ENCODE results near the gene NUP188. TPM values are rescaled to one million over a fixed set of nuclear protein-coding genes. Genes with fewer than 3 reads are reported as not detected.

NUP188 gene
- total and polyA plus RNA-seq, 2 donors (not counting 1 experiment from before 2014, with no cell fraction given): 42.8 to 83.6 TPM

DNA sequence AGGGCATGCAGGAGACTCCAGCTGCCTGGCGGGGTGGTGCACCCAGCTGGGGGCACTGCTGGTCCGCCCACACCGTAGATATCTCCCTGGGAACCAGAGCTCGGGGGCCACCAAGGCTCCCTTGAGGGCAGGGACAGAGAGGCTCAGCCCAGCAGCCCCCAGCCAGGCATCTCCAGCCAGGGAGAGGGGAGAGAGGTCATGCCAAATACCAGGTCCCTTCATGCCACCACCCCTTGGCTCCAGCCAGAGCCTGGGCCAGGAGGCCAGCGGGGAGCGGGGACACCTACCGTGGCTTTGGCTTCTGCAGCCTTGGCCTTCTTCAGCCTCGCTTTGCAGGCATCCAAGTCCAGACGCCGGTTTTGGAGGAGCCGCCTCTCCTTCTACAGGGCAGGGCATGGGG lies 66.6 kb downstream of the NUP188 start:
- Histone ChIP-seq H3K79me2 (ENCODE audit: control insufficient read depth, insufficient read depth, low read length) (peaks cover 7% of the 10 kb centered on the region), H3K27ac (ENCODE audit: low read length in 2 of 2) (no peak overlapping the region), H3K4me1 (ENCODE audit: control insufficient read depth in 2 of 2, insufficient read depth in 2 of 2, low read length in 2 of 2) (no peaks in the 10 kb centered on the region), H4K20me1 (ENCODE audit: control insufficient read depth, insufficient read depth, low read length, poor library complexity, severe bottlenecking) (no peaks in the 10 kb centered on the region), H3K4me2 (replicated peaks; ENCODE audit: low read depth, low read length, poor library complexity, severe bottlenecking) (no peak overlapping the region), H3K4me3 (ENCODE audit: control extremely low read depth in 1 of 5, extremely low read depth in 1 of 5, insufficient read depth in 1 of 5, low read depth in 2 of 5, low read length in 4 of 5) (no peak overlapping the region), H3K9me3 (ENCODE audit: control extremely low read depth in 1 of 3, control insufficient read depth in 2 of 3, insufficient read depth in 1 of 3, low read length in 2 of 3) (no peaks in the 10 kb centered on the region), H2AFZ (ENCODE audit: insufficient read depth, low read depth, low read length, poor library complexity, severe bottlenecking) (no peak overlapping the region), H3K9ac (ENCODE audit: low read length) (no peak overlapping the region), H3K36me3 (replicated peaks in 1 of 2; ENCODE audit: control extremely low read depth in 1 of 2, control insufficient read depth in 1 of 2, extremely low read depth in 1 of 2, insufficient read depth in 2 of 2, low read length in 1 of 2) (peaks cover 0 to 48% of the 10 kb centered on the region in 2 experiments), H3K27me3 (replicated peaks in 1 of 4; ENCODE audit: control extremely low read depth in 1 of 4, control insufficient read depth in 3 of 4, insufficient read depth in 4 of 4, low read length in 3 of 4) (no peaks in the 10 kb centered on the region)
- ChIA-PET CTCF (no interaction called here), POLR2A (no interaction called here)
- intact Hi-C loops (cut with micrococcal nuclease): no loop called here
- Mint-ChIP-seq H3K4me3 (no peak overlapping the region), H3K4me1 (no peaks in the 10 kb centered on the region), H3K27me3 (no peaks in the 10 kb centered on the region), H3K27ac (no peak overlapping the region), H3K9me3 (ENCODE audit: insufficient read depth) (no peaks in the 10 kb centered on the region)
- DNase-seq (no peak), ATAC-seq (ENCODE audit: low read depth) (no peak)
- TF ChIP-seq, protein P1, sequence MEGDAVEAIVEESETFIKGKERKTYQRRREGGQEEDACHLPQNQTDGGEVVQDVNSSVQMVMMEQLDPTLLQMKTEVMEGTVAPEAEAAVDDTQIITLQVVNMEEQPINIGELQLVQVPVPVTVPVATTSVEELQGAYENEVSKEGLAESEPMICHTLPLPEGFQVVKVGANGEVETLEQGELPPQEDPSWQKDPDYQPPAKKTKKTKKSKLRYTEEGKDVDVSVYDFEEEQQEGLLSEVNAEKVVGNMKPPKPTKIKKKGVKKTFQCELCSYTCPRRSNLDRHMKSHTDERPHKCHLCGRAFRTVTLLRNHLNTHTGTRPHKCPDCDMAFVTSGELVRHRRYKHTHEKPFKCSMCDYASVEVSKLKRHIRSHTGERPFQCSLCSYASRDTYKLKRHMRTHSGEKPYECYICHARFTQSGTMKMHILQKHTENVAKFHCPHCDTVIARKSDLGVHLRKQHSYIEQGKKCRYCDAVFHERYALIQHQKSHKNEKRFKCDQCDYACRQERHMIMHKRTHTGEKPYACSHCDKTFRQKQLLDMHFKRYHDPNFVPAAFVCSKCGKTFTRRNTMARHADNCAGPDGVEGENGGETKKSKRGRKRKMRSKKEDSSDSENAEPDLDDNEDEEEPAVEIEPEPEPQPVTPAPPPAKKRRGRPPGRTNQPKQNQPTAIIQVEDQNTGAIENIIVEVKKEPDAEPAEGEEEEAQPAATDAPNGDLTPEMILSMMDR (IDR thresholded peaks at IDR 0.05): no peak
- TF ChIP-seq EZH2 (IDR thresholded peaks at IDR 0.05; ENCODE audit: borderline replicate concordance, insufficient read depth, low read depth, low read length, poor library complexity, severe bottlenecking): no peak
- over 99% methylated on average over 11 of the region's 11 CpGs for WGBS (ENCODE audit: insufficient coverage)

DNA sequence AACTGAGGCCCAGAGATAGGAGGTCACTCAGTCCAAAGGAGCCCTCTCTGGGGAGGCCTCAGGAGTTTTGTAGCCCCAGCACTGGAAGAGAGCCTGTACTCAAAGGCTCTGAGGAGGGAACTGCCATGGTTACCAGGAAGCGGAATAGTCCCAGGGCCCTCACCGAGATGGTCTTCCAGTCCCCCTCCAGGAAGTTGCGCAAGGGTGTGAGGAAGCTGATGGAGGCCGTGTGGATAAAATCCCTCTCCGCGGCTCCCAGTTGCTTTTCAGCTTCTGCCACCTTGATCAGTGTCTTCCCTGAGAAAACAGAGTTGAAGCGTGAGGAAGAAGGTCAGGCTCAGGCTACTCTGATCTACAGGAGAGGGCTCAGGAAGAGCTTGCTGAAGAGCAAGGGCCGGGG lies 67.1 kb downstream of the NUP188 start:
- no peak overlapping the region for H3K4me2 ChIP-seq (replicated peaks; ENCODE audit: low read depth, low read length, poor library complexity, severe bottlenecking)
- H3K9ac ChIP-seq (ENCODE audit: low read length): no peak overlapping the region
- H3K27me3 ChIP-seq (replicated peaks in 1 of 4; ENCODE audit: control extremely low read depth in 1 of 4, control insufficient read depth in 3 of 4, insufficient read depth in 4 of 4, low read length in 3 of 4): no peaks in the 10 kb centered on the region
- no peak overlapping the region for H3K4me3 ChIP-seq (ENCODE audit: control extremely low read depth in 1 of 5, extremely low read depth in 1 of 5, insufficient read depth in 1 of 5, low read depth in 2 of 5, low read length in 4 of 5)
- H3K9me3 ChIP-seq (ENCODE audit: control extremely low read depth in 1 of 3, control insufficient read depth in 2 of 3, insufficient read depth in 1 of 3, low read length in 2 of 3): no peaks in the 10 kb centered on the region
- no peaks in the 10 kb centered on the region for H4K20me1 ChIP-seq (ENCODE audit: control insufficient read depth, insufficient read depth, low read length, poor library complexity, severe bottlenecking)
- H3K27ac ChIP-seq (ENCODE audit: low read length in 2 of 2): no peak overlapping the region
- no peaks in the 10 kb centered on the region for H3K4me1 Mint-ChIP-seq
- ChIA-PET CTCF (interaction anchor here (0.6 kb wide), 1 partner anchor 17 kb away, joined by 3 read pairs; no protein-coding TSS in a partner anchor), POLR2A (no interaction called here)
- peaks cover 0 to 48% of the 10 kb centered on the region in 2 experiments for H3K36me3 ChIP-seq (replicated peaks in 1 of 2; ENCODE audit: control extremely low read depth in 1 of 2, control insufficient read depth in 1 of 2, extremely low read depth in 1 of 2, insufficient read depth in 2 of 2, low read length in 1 of 2)
- TF ChIP-seq, protein P1 (IDR thresholded peaks at IDR 0.05): no peak
- TF ChIP-seq EZH2 (IDR thresholded peaks at IDR 0.05; ENCODE audit: borderline replicate concordance, insufficient read depth, low read depth, low read length, poor library complexity, severe bottlenecking): no peak
- H3K4me3 Mint-ChIP-seq: no peak overlapping the region
- peaks cover 7% of the 10 kb centered on the region for H3K79me2 ChIP-seq (ENCODE audit: control insufficient read depth, insufficient read depth, low read length)
- no peak for DNase-seq
- 94% methylated on average over 7 of the region's 8 CpGs for WGBS (ENCODE audit: insufficient coverage)
- no peak for ATAC-seq (ENCODE audit: low read depth)
- H3K9me3 Mint-ChIP-seq (ENCODE audit: insufficient read depth): no peaks in the 10 kb centered on the region
- no peak overlapping the region for H3K27ac Mint-ChIP-seq
- no peaks in the 10 kb centered on the region for H3K27me3 Mint-ChIP-seq
- H3K4me1 ChIP-seq (ENCODE audit: control insufficient read depth in 2 of 2, insufficient read depth in 2 of 2, low read length in 2 of 2): no peaks in the 10 kb centered on the region
- no peak overlapping the region for H2AFZ ChIP-seq (ENCODE audit: insufficient read depth, low read depth, low read length, poor library complexity, severe bottlenecking)
- intact Hi-C loops (cut with micrococcal nuclease): no loop called here

All from B cell (primary cell).